Upper lobe of right lung (tissue), 1 donor: ENCODE results near the gene EPAS1. TPM values are rescaled to one million over a fixed set of nuclear protein-coding genes. Genes with fewer than 3 reads are reported as not detected.

ENCODE experiments used
- ATAC-seq: fragments of 200-7000 bp; cut with Tn5 transposase; one replicate; pipeline ENCODE4 v1.9.1; 2020; ENCODE audit warnings: mild to moderate bottlenecking, moderate library complexity
- DNase-seq: peaks from one replicate; pipeline ENCODE4 v3.0.0-alpha.2; 2020
- H3K27ac ChIP-seq: fragments of 200-600 bp; one replicate; pipeline ENCODE4 v1.8.0; 2022
- H3K27me3 ChIP-seq: fragments of 200-600 bp; one replicate; pipeline ENCODE4 v1.8.0; 2022; ENCODE audit warnings: mild to moderate bottlenecking
- H3K36me3 ChIP-seq: fragments of 200-600 bp; one replicate; pipeline ENCODE4 v1.8.0; 2022
- H3K4me1 ChIP-seq: fragments of 200-600 bp; one replicate; pipeline ENCODE4 v1.8.0; 2022
- H3K4me3 ChIP-seq: fragments of 200-600 bp; one replicate; pipeline ENCODE4 v1.8.0; 2022; ENCODE audit warnings: mild to moderate bottlenecking
- H3K9me3 ChIP-seq: fragments of 200-600 bp; one replicate; pipeline ENCODE4 v1.8.0; 2022
- CTCF ChIP-seq: fragments of 200-600 bp; IDR thresholded peaks from one replicate; pipeline ENCODE4 v1.8.0; 2022; ENCODE audit warnings: antibody characterized with exemption
- intact Hi-C: fragments of 100-400 bp; cut with DNase I; formaldehyde crosslinking; loops from one replicate; pipeline ENCODE4 v1.11.0; 2022
- total RNA-seq: library from RNA; stranded (reverse); fragmentation: NEBNext Ultra II Directional; extraction: Animal tissue kit (Norgen Biotek cat#: 25700); gene quantifications from one replicate; pipeline ENCODE4 v1.2.1, GENCODE V29; 2021
- donor health status: DM: no; HTN: yes; CAD: no; lungs with severe emphysema.

Gene EPAS1
- total RNA-seq, 1 donor from 2014 or later: 1,593 TPM

GRCh38 chr2:46334389-46335271, 37.4 kb downstream of the EPAS1 start:
- intact Hi-C loops: no loop called here
- Histone ChIP-seq H3K4me1 (peaks cover 96% of the 10 kb centered on the region), H3K36me3 (no peaks in the 10 kb centered on the region), H3K4me3 (peak overlapping the region; percentile 38), H3K27me3 (no peaks in the 10 kb centered on the region), H3K27ac (peak overlapping the region; percentile 79), H3K9me3 (no peaks in the 10 kb centered on the region)
- ATAC-seq (peak; percentile 8), DNase-seq (no peak)
- TF ChIP-seq CTCF: no peak

DNA sequence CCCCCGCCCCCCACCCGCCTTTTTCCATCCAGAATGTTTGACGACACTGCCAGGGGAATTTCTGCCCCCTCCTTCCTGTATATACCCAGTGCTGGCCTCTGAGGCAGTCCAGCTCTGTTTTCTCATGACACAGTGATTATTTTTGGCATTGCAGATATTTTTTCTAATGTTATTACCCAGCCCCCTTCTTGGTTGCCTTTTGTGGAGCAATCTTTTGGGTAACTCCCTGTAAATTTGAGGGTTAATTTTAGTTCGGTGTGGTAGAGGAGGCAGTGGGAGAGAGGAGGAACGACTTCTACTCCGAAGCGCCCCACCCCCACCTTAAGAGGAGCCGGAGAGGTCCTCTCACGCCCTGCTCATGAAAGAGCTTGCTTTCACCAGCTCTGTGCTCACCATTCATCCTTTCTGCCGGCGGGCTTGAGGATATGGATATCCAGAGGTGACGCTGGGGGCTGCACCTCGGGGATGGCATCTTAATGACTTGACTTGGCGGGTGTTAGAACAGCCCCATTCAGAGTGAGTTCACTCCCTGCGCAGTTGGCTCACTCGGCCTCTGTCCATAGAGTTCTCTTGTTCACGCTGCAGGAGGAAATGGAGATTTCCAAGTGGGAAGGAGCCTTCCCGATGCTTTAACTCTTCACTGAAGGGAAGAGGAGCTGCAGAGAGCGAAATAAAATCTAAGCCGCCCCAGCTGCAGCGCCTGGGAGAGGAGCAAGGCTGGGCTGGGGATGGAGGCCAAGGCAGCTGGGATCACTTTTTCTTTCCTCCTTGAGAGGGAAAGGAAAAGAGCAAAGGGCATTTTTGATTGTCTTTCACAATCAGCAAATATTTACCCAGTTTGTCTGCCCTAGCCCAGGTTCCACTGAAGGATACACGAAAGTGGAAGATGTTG, 38.4 kb downstream of the EPAS1 start:
- no peak for TF ChIP-seq CTCF
- Histone ChIP-seq H3K4me3 (peak overlapping the region; percentile 38), H3K27me3 (no peaks in the 10 kb centered on the region), H3K9me3 (no peaks in the 10 kb centered on the region), H3K36me3 (no peaks in the 10 kb centered on the region), H3K4me1 (peaks cover 96% of the 10 kb centered on the region), H3K27ac (peak overlapping the region; percentile 79)
- DNase-seq: peak; percentile 71
- intact Hi-C loops: no loop called here
- peak; percentile 37 for ATAC-seq

DNA sequence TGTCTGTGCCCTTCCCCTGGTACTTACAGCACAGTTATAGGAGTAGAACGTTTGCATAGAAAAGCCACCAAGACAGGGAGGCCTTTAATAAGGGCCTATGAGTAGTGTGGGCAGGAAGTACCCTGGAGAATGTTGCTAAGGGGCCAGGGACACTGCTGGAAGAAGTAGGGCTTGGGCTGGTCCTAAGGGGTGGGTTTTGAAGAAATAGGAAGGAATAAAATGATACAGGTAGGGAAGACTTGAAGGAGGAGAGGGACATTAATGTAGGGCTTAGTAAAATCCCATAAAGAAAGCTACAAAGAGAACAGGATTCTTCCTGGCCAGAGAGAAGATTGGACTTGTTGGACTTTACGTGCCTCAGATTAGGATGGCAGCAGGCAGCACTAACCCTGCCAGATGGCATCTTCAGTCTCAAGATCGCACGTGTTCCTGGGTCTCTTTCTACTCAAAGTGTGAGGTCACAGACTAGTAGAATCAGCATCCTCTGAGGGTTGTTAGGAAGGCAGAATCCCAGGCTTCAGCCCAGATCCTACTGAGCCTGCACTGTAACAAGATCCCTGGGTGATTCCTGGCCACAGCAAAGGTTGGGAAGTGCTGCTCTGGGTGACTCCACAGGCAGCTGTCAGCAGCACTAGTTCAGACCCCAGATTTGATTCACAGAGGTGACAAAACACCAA, 39.2 kb downstream of the EPAS1 start:
- no peak for TF ChIP-seq CTCF
- Histone ChIP-seq H3K27me3 (no peaks in the 10 kb centered on the region), H3K4me1 (peaks cover 92% of the 10 kb centered on the region), H3K9me3 (no peaks in the 10 kb centered on the region), H3K4me3 (no peak overlapping the region), H3K27ac (peak overlapping the region; percentile 79), H3K36me3 (no peaks in the 10 kb centered on the region)
- ATAC-seq: peak; percentile 48
- DNase-seq: no peak
- intact Hi-C loops: no loop called here

DNA sequence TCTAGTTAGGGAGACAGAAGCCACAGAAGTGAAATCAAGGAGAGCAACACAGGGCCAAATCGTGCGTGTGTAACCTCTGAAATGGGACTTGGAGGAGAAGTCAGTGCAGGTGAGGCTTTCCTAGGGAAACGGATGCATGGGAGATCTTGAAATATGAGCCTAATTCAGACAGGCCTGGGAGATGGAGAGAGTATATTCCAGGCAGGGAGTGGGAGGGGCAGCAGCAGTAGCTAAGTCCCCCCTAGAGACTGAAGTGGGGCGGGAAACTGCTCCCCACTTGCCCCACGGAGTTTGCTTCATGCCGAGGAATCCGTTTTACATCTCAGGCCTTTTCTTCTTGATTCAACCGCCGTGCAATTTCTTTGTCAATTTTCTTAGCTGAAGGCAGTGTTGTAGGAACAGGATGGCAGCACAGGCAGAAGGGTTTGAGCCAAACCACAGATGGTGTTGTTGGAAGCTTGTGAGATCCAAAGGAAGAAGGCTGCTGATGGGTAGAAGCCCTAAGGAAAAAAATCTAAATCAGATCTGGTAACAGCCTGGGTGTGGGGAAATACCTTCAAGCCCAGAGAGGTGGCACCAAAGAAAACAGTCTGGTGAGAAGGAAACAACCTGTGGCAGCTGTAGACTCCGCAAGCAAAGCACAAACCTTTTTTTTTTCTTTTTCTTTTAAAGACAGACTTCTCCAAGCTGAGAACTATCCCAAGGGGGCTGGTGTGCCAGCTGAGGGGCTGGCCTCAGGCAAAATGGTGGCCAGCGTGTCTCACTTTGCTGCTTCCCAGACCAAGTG, 40.2 kb downstream of the EPAS1 start:
- Histone ChIP-seq H3K4me1 (peaks cover 94% of the 10 kb centered on the region), H3K27ac (peak overlapping the region; percentile 79), H3K27me3 (no peaks in the 10 kb centered on the region), H3K36me3 (no peaks in the 10 kb centered on the region), H3K4me3 (no peak overlapping the region), H3K9me3 (no peaks in the 10 kb centered on the region)
- ATAC-seq (no peak), DNase-seq (no peak)
- TF ChIP-seq CTCF: no peak
- intact Hi-C loops: no loop called here

DNA sequence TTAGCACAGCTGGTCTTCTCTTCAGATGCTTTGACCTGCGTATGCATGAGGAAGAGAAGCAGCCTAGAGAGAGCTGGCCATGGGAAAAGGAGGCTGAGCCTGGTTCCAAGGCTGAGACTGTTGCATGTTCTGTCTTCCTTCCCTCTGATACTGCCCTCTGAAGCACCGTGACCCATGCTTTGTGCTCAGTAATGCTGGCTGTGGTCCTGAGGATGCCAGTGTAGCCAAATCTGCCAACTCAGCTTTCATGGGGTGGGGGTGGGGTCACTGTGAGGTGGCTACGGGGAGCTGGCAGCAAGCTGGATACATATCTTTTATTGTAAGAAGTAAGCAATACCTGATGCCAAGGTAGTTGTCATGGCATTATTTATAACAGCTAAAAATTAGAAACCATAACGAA, 41.5 kb downstream of the EPAS1 start:
- no peak for ATAC-seq
- H3K4me1 ChIP-seq: peaks cover 96% of the 10 kb centered on the region
- no peak for TF ChIP-seq CTCF

More for the DNA sequence above, 41.5 kb downstream of the EPAS1 start:
- no peak for DNase-seq
- Histone ChIP-seq H3K9me3 (no peaks in the 10 kb centered on the region), H3K36me3 (no peaks in the 10 kb centered on the region), H3K27me3 (no peaks in the 10 kb centered on the region), H3K4me3 (no peak overlapping the region), H3K27ac (peak overlapping the region; percentile 79)
- intact Hi-C loops: no loop called here
